22Rv1 (cell line): ENCODE results near the gene CLCN2.

Experiments
- ZFX ChIP-seq: fragments of 450-650 bp; IDR thresholded peaks from 2 replicates; pipeline ENCODE4 v1.6.1; 2017; ENCODE audit warnings: antibody characterized with exemption, borderline replicate concordance
- TF ChIP-seq, protein P1 (sequence below): fragments of 450-650 bp; IDR thresholded peaks from 2 replicates; pipeline ENCODE4 v1.5.1; 2017; ENCODE audit warnings: mild to moderate bottlenecking

GRCh38 chr3:184375747-184376461, 14.5 kb upstream of the CLCN2 start:
- TF ChIP-seq, protein P1, sequence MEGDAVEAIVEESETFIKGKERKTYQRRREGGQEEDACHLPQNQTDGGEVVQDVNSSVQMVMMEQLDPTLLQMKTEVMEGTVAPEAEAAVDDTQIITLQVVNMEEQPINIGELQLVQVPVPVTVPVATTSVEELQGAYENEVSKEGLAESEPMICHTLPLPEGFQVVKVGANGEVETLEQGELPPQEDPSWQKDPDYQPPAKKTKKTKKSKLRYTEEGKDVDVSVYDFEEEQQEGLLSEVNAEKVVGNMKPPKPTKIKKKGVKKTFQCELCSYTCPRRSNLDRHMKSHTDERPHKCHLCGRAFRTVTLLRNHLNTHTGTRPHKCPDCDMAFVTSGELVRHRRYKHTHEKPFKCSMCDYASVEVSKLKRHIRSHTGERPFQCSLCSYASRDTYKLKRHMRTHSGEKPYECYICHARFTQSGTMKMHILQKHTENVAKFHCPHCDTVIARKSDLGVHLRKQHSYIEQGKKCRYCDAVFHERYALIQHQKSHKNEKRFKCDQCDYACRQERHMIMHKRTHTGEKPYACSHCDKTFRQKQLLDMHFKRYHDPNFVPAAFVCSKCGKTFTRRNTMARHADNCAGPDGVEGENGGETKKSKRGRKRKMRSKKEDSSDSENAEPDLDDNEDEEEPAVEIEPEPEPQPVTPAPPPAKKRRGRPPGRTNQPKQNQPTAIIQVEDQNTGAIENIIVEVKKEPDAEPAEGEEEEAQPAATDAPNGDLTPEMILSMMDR: no peak
- no peak for TF ChIP-seq ZFX
